Measurements from ENCODE around the gene SMCO2. TPM values are rescaled to one million over a fixed set of nuclear protein-coding genes. Genes with fewer than 3 reads are reported as not detected.

The SMCO2 gene
- total and polyA plus RNA-seq, 10 of the 15 experiments (the other 5 are each of a cell fraction or from before 2014, with no cell fraction given) = 0.11 to 2.3 (median 0.67) TPM

DNA sequence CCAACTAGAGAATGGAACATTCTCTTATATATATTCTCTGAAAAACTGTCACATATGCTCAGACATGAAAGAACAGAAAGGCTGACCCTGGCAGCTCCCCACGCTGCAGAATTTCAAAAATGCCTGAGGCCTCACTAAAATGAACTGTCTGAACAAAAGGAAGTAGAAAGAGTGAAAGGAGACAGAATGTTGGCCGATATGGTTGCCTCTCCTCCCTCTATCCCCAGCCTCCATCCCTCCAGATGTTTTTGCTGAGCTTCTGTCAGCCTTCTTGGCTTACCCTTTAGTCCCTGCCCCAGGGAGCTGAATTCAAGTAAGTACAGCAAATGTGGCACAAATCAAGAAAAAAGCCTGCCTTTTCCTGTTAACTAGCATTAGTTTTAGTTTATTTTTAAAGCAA lies 6.9 kb downstream of the SMCO2 start:
- Histone ChIP-seq H3K9ac (ENCODE audit: control insufficient read depth, insufficient read depth, low read length) (no peak overlapping the region), H3K9me3 (replicated peaks; ENCODE audit: control insufficient read depth, insufficient read depth, low read length) (no peaks in the 10 kb centered on the region), H3K27me3 (replicated peaks in 1 of 2; ENCODE audit: control insufficient read depth in 2 of 2, insufficient read depth in 2 of 2, low read length in 1 of 2) (no peaks in the 10 kb centered on the region), H3K4me1 (ENCODE audit: control insufficient read depth, insufficient read depth, low read length) (no peaks in the 10 kb centered on the region), H2AFZ (ENCODE audit: control insufficient read depth, low read depth, low read length) (no peak overlapping the region), H3K79me2 (ENCODE audit: control insufficient read depth, insufficient read depth, low read length) (no peaks in the 10 kb centered on the region), H3K27ac (ENCODE audit: control insufficient read depth, insufficient read depth) (no peak overlapping the region), H3K4me2 (ENCODE audit: control insufficient read depth, insufficient read depth) (no peak overlapping the region), H4K20me1 (ENCODE audit: control insufficient read depth, insufficient read depth) (no peaks in the 10 kb centered on the region), H3K4me3 (no peak overlapping the region), H3K36me3 (ENCODE audit: control insufficient read depth in 2 of 2, insufficient read depth in 2 of 2, low read length in 1 of 2) (no peaks in the 10 kb centered on the region)
- TF ChIP-seq ZNF384 (IDR thresholded peaks at IDR 0.05; ENCODE audit: borderline replicate concordance, low read depth, low read length) (no peak), BRCA1 (IDR thresholded peaks at IDR 0.05; ENCODE audit: low read depth, low read length) (no peak), RAD51 (IDR thresholded peaks at IDR 0.05) (no peak), BACH1 (IDR thresholded peaks at IDR 0.05; ENCODE audit: borderline replicate concordance) (no peak), CBX3 (IDR thresholded peaks at IDR 0.05; ENCODE audit: borderline replicate concordance, low read depth) (no peak), EZH2 (IDR thresholded peaks at IDR 0.05; ENCODE audit: borderline replicate concordance, control insufficient read depth, low read depth, low read length) (no peak), EP300 (IDR thresholded peaks at IDR 0.05; ENCODE audit: borderline replicate concordance in 1 of 2, control insufficient read depth in 1 of 2, low read depth in 2 of 2, low read length in 2 of 2) (no peak), SREBF1 (IDR thresholded peaks at IDR 0.05; ENCODE audit: low read length) (no peak), SREBF2 (IDR thresholded peaks at IDR 0.05; ENCODE audit: low read length) (no peak), RB1 (IDR thresholded peaks at IDR 0.05; ENCODE audit: borderline replicate concordance) (no peak)
- TF ChIP-seq, protein P1, sequence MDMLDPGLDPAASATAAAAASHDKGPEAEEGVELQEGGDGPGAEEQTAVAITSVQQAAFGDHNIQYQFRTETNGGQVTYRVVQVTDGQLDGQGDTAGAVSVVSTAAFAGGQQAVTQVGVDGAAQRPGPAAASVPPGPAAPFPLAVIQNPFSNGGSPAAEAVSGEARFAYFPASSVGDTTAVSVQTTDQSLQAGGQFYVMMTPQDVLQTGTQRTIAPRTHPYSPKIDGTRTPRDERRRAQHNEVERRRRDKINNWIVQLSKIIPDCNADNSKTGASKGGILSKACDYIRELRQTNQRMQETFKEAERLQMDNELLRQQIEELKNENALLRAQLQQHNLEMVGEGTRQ (IDR thresholded peaks at IDR 0.05; ENCODE audit: borderline replicate concordance, low read depth, low read length) = no peak
- TF ChIP-seq, protein P2, sequence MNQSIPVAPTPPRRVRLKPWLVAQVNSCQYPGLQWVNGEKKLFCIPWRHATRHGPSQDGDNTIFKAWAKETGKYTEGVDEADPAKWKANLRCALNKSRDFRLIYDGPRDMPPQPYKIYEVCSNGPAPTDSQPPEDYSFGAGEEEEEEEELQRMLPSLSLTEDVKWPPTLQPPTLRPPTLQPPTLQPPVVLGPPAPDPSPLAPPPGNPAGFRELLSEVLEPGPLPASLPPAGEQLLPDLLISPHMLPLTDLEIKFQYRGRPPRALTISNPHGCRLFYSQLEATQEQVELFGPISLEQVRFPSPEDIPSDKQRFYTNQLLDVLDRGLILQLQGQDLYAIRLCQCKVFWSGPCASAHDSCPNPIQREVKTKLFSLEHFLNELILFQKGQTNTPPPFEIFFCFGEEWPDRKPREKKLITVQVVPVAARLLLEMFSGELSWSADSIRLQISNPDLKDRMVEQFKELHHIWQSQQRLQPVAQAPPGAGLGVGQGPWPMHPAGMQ (IDR thresholded peaks at IDR 0.05; ENCODE audit: borderline replicate concordance) = no peak
- TF ChIP-seq, protein P3, sequence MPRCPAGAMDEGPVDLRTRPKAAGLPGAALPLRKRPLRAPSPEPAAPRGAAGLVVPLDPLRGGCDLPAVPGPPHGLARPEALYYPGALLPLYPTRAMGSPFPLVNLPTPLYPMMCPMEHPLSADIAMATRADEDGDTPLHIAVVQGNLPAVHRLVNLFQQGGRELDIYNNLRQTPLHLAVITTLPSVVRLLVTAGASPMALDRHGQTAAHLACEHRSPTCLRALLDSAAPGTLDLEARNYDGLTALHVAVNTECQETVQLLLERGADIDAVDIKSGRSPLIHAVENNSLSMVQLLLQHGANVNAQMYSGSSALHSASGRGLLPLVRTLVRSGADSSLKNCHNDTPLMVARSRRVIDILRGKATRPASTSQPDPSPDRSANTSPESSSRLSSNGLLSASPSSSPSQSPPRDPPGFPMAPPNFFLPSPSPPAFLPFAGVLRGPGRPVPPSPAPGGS (IDR thresholded peaks at IDR 0.05; ENCODE audit: borderline replicate concordance, insufficient read depth, low read depth, low read length, poor library complexity, severe bottlenecking) = no peak
- TF ChIP-seq, protein P4, sequence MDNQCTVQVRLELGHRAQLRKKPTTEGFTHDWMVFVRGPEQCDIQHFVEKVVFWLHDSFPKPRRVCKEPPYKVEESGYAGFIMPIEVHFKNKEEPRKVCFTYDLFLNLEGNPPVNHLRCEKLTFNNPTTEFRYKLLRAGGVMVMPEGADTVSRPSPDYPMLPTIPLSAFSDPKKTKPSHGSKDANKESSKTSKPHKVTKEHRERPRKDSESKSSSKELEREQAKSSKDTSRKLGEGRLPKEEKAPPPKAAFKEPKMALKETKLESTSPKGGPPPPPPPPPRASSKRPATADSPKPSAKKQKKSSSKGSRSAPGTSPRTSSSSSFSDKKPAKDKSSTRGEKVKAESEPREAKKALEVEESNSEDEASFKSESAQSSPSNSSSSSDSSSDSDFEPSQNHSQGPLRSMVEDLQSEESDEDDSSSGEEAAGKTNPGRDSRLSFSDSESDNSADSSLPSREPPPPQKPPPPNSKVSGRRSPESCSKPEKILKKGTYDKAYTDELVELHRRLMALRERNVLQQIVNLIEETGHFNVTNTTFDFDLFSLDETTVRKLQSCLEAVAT (IDR thresholded peaks at IDR 0.05) = no peak
- DNase-seq (ENCODE audit: low read depth, low spot score) (no peak), FAIRE-seq (no peak), ATAC-seq (no peak)
- ChIA-PET CTCF (no interaction called here), RAD21 (ENCODE audit: unreplicated experiment) (no interaction called here), POLR2A (no interaction called here), SMC1A (ENCODE audit: uncharacterized antibody, unreplicated experiment) (no interaction called here)
- BruUV-seq (replicated peaks) = no TSS peak
- intact Hi-C loops (cut with micrococcal nuclease; ENCODE audit: unreplicated experiment) = no loop called here
- in situ Hi-C loops (cut with MboI) = no loop called here
- 74% methylated on average over 2 of the region's 2 CpGs for WGBS (ENCODE audit: insufficient coverage, insufficient replicate concordance, low lambda C conversion rate, missing lambda C conversion rate)

All from GM12878 (cell line).